Fibroblast of lung (primary cell): Measurements from ENCODE around the gene ABCC9. TPM values are rescaled to one million over a fixed set of nuclear protein-coding genes. Genes with fewer than 3 reads are reported as not detected.

ENCODE experiments used
- DNase-seq, 2 donors: peaks; one replicate each; pipeline versions ENCODE4 v3.0.0 to v3.0.0-alpha.2; 2010; ENCODE audit warnings: low read depth in 2 of 2
- H2AFZ ChIP-seq: 2 replicates; pipeline ENCODE4 v1.5.1; 2012; ENCODE audit warnings: low read length, control low read depth, inconsistent platforms
- H3K27ac ChIP-seq: 2 replicates; pipeline ENCODE4 v1.5.1; 2011; ENCODE audit warnings: low read length, control low read depth; ENCODE audit not compliant: insufficient read depth
- H3K27me3 ChIP-seq: 2 replicates; pipeline ENCODE4 v1.5.1; 2011; ENCODE audit warnings: mild to moderate bottlenecking, low read length; ENCODE audit not compliant: control insufficient read depth, insufficient read depth
- H3K36me3 ChIP-seq: 2 replicates; pipeline ENCODE4 v1.5.1; 2011; ENCODE audit warnings: low read length; ENCODE audit not compliant: control insufficient read depth, insufficient read depth
- H3K4me1 ChIP-seq: 2 replicates; pipeline ENCODE4 v1.5.1; 2011; ENCODE audit warnings: low read length; ENCODE audit not compliant: control insufficient read depth, insufficient read depth; ENCODE audit errors: extremely low read depth
- H3K4me2 ChIP-seq: 2 replicates; pipeline ENCODE4 v1.5.1; 2011; ENCODE audit warnings: low read length, control low read depth; ENCODE audit not compliant: insufficient read depth; ENCODE audit errors: extremely low read depth
- H3K4me3 ChIP-seq, 4 experiments: fragments of 200-600 bp in 1 of 4; sonication (generic) in 1 of 4; replicated peaks in 1 of 4; 2 replicates each; pipeline ENCODE4 v1.5.1; 2011 to 2016; ENCODE audit warnings: low read length in 4 of 4, low read depth in 3 of 4, mild to moderate bottlenecking in 3 of 4, control low read depth in 2 of 4, inconsistent platforms in 1 of 4, mixed read lengths in 1 of 4; ENCODE audit not compliant: insufficient read depth in 1 of 4; ENCODE audit errors: control extremely low read depth in 1 of 4
- H3K79me2 ChIP-seq: 2 replicates; pipeline ENCODE4 v1.5.1; 2012; ENCODE audit warnings: mild to moderate bottlenecking, low read length, inconsistent platforms; ENCODE audit not compliant: control insufficient read depth, insufficient read depth
- H3K9ac ChIP-seq: 2 replicates; pipeline ENCODE4 v1.5.1; 2011; ENCODE audit warnings: mild to moderate bottlenecking, low read length, control low read depth; ENCODE audit not compliant: insufficient read depth
- H3K9me3 ChIP-seq: 2 replicates; pipeline ENCODE4 v1.5.1; 2012; ENCODE audit warnings: low read depth, low read length; ENCODE audit not compliant: control insufficient read depth, insufficient read depth
- H4K20me1 ChIP-seq: 2 replicates; pipeline ENCODE4 v1.5.1; 2011; ENCODE audit warnings: low read length; ENCODE audit not compliant: control insufficient read depth, insufficient read depth; ENCODE audit errors: extremely low read depth
- EZH2 ChIP-seq: IDR thresholded peaks from 2 replicates; pipeline ENCODE4 v1.5.1; 2012; ENCODE audit warnings: low read length, control low read depth, mild to moderate bottlenecking; ENCODE audit errors: missing control alignments
- polyA plus RNA-seq, 2 donors: library from polyadenylated mRNA; depleted of rRNA in 1 of 2; stranded (reverse) in 1 of 2; unstranded in 1 of 2; fragments of >200 nt; gene quantifications; 2 replicates each; pipeline ENCODE4 v1.2.1, GENCODE V29; 2011 to 2012; ENCODE audit warnings: missing spikeins in 1 of 2
- total RNA-seq: library from RNA; depleted of rRNA; stranded (reverse); fragments of >200 nt; gene quantifications from 2 replicates; pipeline ENCODE4 v1.2.1, GENCODE V29; 2014
- TF ChIP-seq, protein P1 (sequence below), 2 donors: IDR thresholded peaks in 1 of 2; conservative IDR thresholded peaks in 1 of 2; 1 replicate in 1 of 2; 2 replicates in 1 of 2; pipeline ENCODE4 v1.5.1; 2011 to 2012; ENCODE audit warnings: low read length in 2 of 2, control low read depth in 1 of 2, inconsistent platforms in 1 of 2, low read depth in 1 of 2, mild to moderate bottlenecking in 1 of 2

Gene ABCC9
- total and polyA plus RNA-seq, 2 donors (not counting 1 experiment from before 2014, with no cell fraction given) = 9.9 to 31.1 TPM

DNA sequence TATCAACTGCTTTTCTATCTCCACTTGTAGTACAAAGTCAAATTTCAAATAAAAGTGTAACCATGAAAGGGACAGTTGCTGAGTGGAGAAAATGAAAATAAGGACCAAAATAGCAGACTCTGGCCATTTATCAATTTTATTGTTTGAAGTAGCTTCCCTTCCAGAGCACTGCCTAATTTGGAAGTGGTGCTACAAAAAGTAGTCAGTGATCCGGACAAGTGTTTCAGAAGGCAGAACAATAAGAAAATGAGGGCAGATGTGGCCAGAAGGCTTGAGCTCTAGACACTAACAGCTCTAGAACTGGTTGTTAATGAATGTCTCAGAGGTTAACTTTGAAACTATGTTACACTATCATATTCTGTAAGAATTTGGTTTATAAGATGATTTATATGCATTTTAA is 48.9 kb downstream of the ABCC9 start:
- no peak overlapping the region for H3K4me2 ChIP-seq
- no peaks in the 10 kb centered on the region for H3K27me3 ChIP-seq
- no peak overlapping the region for H3K9ac ChIP-seq
- no peaks in the 10 kb centered on the region for H3K9me3 ChIP-seq
- H3K79me2 ChIP-seq = no peaks in the 10 kb centered on the region
- no peak overlapping the region for H3K4me3 ChIP-seq
- TF ChIP-seq EZH2 = no peak
- TF ChIP-seq, protein P1, sequence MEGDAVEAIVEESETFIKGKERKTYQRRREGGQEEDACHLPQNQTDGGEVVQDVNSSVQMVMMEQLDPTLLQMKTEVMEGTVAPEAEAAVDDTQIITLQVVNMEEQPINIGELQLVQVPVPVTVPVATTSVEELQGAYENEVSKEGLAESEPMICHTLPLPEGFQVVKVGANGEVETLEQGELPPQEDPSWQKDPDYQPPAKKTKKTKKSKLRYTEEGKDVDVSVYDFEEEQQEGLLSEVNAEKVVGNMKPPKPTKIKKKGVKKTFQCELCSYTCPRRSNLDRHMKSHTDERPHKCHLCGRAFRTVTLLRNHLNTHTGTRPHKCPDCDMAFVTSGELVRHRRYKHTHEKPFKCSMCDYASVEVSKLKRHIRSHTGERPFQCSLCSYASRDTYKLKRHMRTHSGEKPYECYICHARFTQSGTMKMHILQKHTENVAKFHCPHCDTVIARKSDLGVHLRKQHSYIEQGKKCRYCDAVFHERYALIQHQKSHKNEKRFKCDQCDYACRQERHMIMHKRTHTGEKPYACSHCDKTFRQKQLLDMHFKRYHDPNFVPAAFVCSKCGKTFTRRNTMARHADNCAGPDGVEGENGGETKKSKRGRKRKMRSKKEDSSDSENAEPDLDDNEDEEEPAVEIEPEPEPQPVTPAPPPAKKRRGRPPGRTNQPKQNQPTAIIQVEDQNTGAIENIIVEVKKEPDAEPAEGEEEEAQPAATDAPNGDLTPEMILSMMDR (conservative IDR thresholded peaks at IDR 0.05 in 1 of 2, IDR thresholded peaks at IDR 0.05 in 1 of 2; ENCODE audit: low read depth in 1 of 2, low read length in 2 of 2) = no peak
- no peak for DNase-seq
- H3K36me3 ChIP-seq = no peaks in the 10 kb centered on the region
- no peak overlapping the region for H2AFZ ChIP-seq
- H3K27ac ChIP-seq = no peak overlapping the region
- no peaks in the 10 kb centered on the region for H3K4me1 ChIP-seq
- H4K20me1 ChIP-seq = no peaks in the 10 kb centered on the region

DNA sequence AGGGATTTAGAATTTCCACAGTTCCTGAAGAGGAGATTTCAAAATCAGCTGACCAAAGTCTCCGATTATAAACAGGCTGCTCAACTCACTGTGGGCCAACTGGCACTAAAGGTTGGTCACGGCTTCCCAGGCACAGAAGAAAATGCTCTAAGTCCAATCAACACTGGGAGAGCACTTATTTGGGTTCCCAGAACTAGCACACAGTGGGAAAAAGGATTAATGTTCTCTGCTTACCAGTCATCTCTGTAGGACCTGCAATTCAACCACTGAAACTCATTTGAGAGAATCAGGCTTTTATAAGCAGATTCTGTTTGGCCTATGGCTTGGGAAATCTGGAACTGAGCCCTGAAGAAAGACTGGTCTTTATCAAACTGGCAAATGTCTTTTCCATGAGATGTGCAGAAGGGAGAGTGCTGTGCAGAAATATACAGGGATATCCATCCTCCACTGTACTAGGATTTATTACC is 49.4 kb downstream of the ABCC9 start:
- Histone ChIP-seq H3K9ac (no peak overlapping the region), H4K20me1 (no peaks in the 10 kb centered on the region), H3K79me2 (no peaks in the 10 kb centered on the region), H2AFZ (no peak overlapping the region), H3K4me1 (no peaks in the 10 kb centered on the region), H3K4me3 (no peak overlapping the region), H3K4me2 (no peak overlapping the region), H3K27me3 (no peaks in the 10 kb centered on the region), H3K9me3 (no peaks in the 10 kb centered on the region), H3K27ac (no peak overlapping the region), H3K36me3 (no peaks in the 10 kb centered on the region)
- peak in 1 of 2 donors; percentile 38 for DNase-seq
- TF ChIP-seq EZH2 = no peak
- TF ChIP-seq, protein P1 (conservative IDR thresholded peaks at IDR 0.05 in 1 of 2, IDR thresholded peaks at IDR 0.05 in 1 of 2; ENCODE audit: low read depth in 1 of 2, low read length in 2 of 2) = no peak

DNA sequence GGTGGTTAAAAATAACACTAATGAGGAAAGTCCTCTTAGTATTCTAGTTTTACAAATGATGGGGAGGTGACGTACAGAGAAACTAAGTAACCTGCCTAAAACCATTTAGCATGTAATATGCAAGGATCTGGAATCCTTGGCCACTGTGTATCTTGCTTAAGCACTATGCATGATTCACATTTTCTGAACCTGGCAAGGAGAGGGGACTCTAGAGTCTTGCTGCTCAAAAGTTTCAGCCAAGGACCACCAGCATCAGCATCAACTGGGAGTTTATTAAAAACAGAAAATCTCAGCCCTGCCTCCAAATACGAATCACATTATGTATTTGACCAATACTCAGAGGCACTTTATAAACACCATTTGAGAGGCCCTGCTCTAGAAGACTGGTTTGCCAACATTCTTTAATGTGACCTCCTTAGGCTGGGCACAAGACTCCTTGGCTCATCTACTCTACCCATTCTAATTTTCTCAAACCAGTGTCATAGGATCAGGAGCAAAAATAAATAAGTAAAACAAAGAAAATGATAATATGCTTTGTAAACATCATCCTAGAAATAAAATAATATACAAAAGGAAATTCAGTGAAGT is 52.9 kb downstream of the ABCC9 start:
- TF ChIP-seq, protein P1 (conservative IDR thresholded peaks at IDR 0.05 in 1 of 2, IDR thresholded peaks at IDR 0.05 in 1 of 2; ENCODE audit: low read depth in 1 of 2, low read length in 2 of 2) = no peak
- TF ChIP-seq EZH2 = no peak
- DNase-seq = no peak
- Histone ChIP-seq H3K27me3 (no peaks in the 10 kb centered on the region), H3K9ac (no peak overlapping the region), H3K9me3 (no peaks in the 10 kb centered on the region), H3K79me2 (no peaks in the 10 kb centered on the region), H3K36me3 (no peaks in the 10 kb centered on the region), H3K4me2 (no peak overlapping the region), H4K20me1 (no peaks in the 10 kb centered on the region), H3K27ac (no peak overlapping the region), H2AFZ (no peak overlapping the region), H3K4me1 (no peaks in the 10 kb centered on the region), H3K4me3 (no peak overlapping the region)
